WTC11 (cell line): ENCODE results near the gene VWC2. TPM values are rescaled to one million over a fixed set of nuclear protein-coding genes. Genes with fewer than 3 reads are reported as not detected.

Experiments used
- ATAC-seq: fragments of 200-7000 bp; cut with Tn5 transposase; 2 replicates; pipeline ENCODE4 v1.10.0; 2021; ENCODE audit warnings: mild to moderate bottlenecking, moderate library complexity
- CTCF ChIA-PET: fragments of 300-600 bp; sonication (Branson Sonifier 250); formaldehyde crosslinking; loops from one replicate; lab custom pipeline; 2021; ENCODE audit warnings: antibody characterized with exemption; lab: Charles Lee
- POLR2A ChIA-PET: fragments of 350-600 bp; sonication (Branson Sonifier 250); formaldehyde crosslinking; loops from one replicate; lab custom pipeline; 2021; ENCODE audit warnings: antibody characterized with exemption; lab: Charles Lee
- DNase-seq: peaks from one replicate; pipeline ENCODE4 v3.0.0; 2021; ENCODE audit warnings: low spot score
- H3K27ac Mint-ChIP-seq: 2 replicates; pipeline ENCODE4 v1.8.0; 2021; ENCODE audit warnings: mixed read lengths
- H3K27me3 Mint-ChIP-seq: 2 replicates; pipeline ENCODE4 v1.8.0; 2021; ENCODE audit warnings: low read depth, mild to moderate bottlenecking, moderate library complexity, mixed read lengths
- H3K36me3 Mint-ChIP-seq: 2 replicates; pipeline ENCODE4 v1.8.0; 2021; ENCODE audit warnings: mixed read lengths
- H3K4me1 Mint-ChIP-seq: 2 replicates; pipeline ENCODE4 v1.8.0; 2022; ENCODE audit warnings: mixed read lengths
- H3K4me3 Mint-ChIP-seq: 2 replicates; pipeline ENCODE4 v1.8.0; 2021; ENCODE audit warnings: mild to moderate bottlenecking, moderate library complexity, mixed read lengths
- H3K9me3 Mint-ChIP-seq: 2 replicates; pipeline ENCODE4 v1.8.0; 2021; ENCODE audit warnings: mixed read lengths
- ATF6 ChIP-seq: sonication (generic); formaldehyde crosslinking; IDR thresholded peaks from 2 replicates; pipeline ENCODE4 v1.8.1; 2023; ENCODE audit warnings: mild to moderate bottlenecking, missing genetic modification reagents
- CBFB ChIP-seq: sonication (generic); formaldehyde crosslinking; IDR thresholded peaks from 2 replicates; pipeline ENCODE4 v1.8.1; 2022; ENCODE audit warnings: mild to moderate bottlenecking, low read depth, missing genetic modification reagents
- CREB1 ChIP-seq: sonication (generic); formaldehyde crosslinking; IDR thresholded peaks from 2 replicates; pipeline ENCODE4 v1.8.0; 2023; ENCODE audit warnings: mild to moderate bottlenecking, missing genetic modification reagents
- EMX1 ChIP-seq: fragments of 250-450 bp; sonication (Bioruptor Pico); IDR thresholded peaks from 2 replicates; pipeline ENCODE4 v1.8.0; 2021; ENCODE audit warnings: mild to moderate bottlenecking
- MYBL2 ChIP-seq: sonication (generic); formaldehyde crosslinking; IDR thresholded peaks from 2 replicates; pipeline ENCODE4 v1.8.1; 2023; ENCODE audit warnings: mild to moderate bottlenecking, moderate library complexity, missing genetic modification reagents
- NFATC4 ChIP-seq: fragments of 250-450 bp; sonication (Bioruptor Pico); IDR thresholded peaks from 2 replicates; pipeline ENCODE4 v1.9.0; 2021; ENCODE audit warnings: mild to moderate bottlenecking
- NFE2L1 ChIP-seq: sonication (generic); formaldehyde crosslinking; IDR thresholded peaks from 2 replicates; pipeline ENCODE4 v1.8.1; 2023; ENCODE audit warnings: missing genetic modification reagents
- RORB ChIP-seq: fragments of 250-450 bp; sonication (Bioruptor Pico); IDR thresholded peaks from 2 replicates; pipeline ENCODE4 v1.9.0; 2021; ENCODE audit warnings: mild to moderate bottlenecking
- SOX15 ChIP-seq: fragments of 250-450 bp; sonication (Bioruptor Pico); IDR thresholded peaks from 2 replicates; pipeline ENCODE4 v1.9.0; 2021; ENCODE audit warnings: mild to moderate bottlenecking
- TEAD1 ChIP-seq: sonication (generic); formaldehyde crosslinking; IDR thresholded peaks from 2 replicates; pipeline ENCODE4 v1.8.0; 2022; ENCODE audit warnings: mild to moderate bottlenecking, missing genetic modification reagents
- TEAD4 ChIP-seq: sonication (generic); formaldehyde crosslinking; IDR thresholded peaks from 2 replicates; pipeline ENCODE4 v1.8.0; 2022; ENCODE audit warnings: mild to moderate bottlenecking, missing genetic modification reagents
- ZNF317 ChIP-seq: sonication (generic); formaldehyde crosslinking; IDR thresholded peaks from 2 replicates; pipeline ENCODE4 v1.8.1; 2023; ENCODE audit warnings: low read depth, mild to moderate bottlenecking, moderate library complexity, missing genetic modification reagents, borderline replicate concordance
- ZNF416 ChIP-seq: fragments of 250-450 bp; sonication (Bioruptor Pico); IDR thresholded peaks from 2 replicates; pipeline ENCODE4 v1.9.0; 2021; ENCODE audit warnings: mild to moderate bottlenecking, inconsistent platforms
- ZNF425 ChIP-seq: fragments of 250-450 bp; sonication (Bioruptor Pico); conservative IDR thresholded peaks from 2 replicates; pipeline ENCODE4 v1.9.0; 2021; ENCODE audit warnings: mild to moderate bottlenecking
- total RNA-seq: library from RNA; stranded (reverse); gene quantifications from 3 replicates; pipeline ENCODE4 v1.2.3, GENCODE V29; 2021
- TF ChIP-seq, protein P1 (sequence below): sonication (generic); formaldehyde crosslinking; IDR thresholded peaks from 2 replicates; pipeline ENCODE4 v1.8.0; 2022; ENCODE audit warnings: mild to moderate bottlenecking, missing genetic modification reagents
- TF ChIP-seq, protein P2 (sequence below): sonication (generic); formaldehyde crosslinking; IDR thresholded peaks from 2 replicates; pipeline ENCODE4 v1.8.1; 2022; ENCODE audit warnings: low read depth, missing genetic modification reagents, borderline replicate concordance
- TF ChIP-seq, protein P3 (sequence below): sonication (generic); formaldehyde crosslinking; IDR thresholded peaks from 2 replicates; pipeline ENCODE4 v1.8.1; 2023; ENCODE audit warnings: mild to moderate bottlenecking, missing genetic modification reagents, moderate library complexity
- TF ChIP-seq, protein P4 (sequence below): fragments of 250-450 bp; sonication (Bioruptor Pico); IDR thresholded peaks from 2 replicates; pipeline ENCODE4 v1.9.0; 2021; ENCODE audit warnings: mild to moderate bottlenecking

The VWC2 gene
- total RNA-seq, 1 experiment from 2014 or later, result 0.79 TPM

DNA sequence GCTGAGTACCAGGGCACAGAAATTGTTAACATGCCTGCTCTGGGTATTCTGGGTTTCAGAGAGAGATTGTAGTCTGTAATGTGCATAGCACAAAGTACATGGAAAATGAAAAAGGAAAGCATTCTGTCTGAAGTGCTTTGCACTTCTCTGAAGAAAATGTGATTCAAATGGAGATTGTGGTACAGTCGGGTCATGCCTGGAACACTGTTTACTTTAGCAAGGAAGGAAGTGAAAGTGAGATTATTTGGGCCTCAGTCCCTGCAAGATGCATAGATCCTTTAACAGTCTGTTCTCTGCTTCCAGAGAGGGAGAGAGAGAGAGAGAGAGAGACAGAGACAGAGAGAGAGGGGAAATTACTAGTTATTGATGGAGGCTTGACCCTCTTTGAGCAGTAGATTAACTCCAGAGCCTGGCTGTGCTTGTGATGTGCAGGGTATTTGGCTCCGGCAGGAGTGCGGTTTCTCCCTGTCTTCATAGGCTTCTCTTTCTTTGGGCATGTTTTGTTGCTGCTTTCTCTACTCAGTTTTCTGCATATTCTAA lies 5.4 kb downstream of the VWC2 start (continued):
- TF ChIP-seq ZNF425 (no peak), CBFB (CRISPR knock-in tag) (no peak)
- TF ChIP-seq, protein P1, sequence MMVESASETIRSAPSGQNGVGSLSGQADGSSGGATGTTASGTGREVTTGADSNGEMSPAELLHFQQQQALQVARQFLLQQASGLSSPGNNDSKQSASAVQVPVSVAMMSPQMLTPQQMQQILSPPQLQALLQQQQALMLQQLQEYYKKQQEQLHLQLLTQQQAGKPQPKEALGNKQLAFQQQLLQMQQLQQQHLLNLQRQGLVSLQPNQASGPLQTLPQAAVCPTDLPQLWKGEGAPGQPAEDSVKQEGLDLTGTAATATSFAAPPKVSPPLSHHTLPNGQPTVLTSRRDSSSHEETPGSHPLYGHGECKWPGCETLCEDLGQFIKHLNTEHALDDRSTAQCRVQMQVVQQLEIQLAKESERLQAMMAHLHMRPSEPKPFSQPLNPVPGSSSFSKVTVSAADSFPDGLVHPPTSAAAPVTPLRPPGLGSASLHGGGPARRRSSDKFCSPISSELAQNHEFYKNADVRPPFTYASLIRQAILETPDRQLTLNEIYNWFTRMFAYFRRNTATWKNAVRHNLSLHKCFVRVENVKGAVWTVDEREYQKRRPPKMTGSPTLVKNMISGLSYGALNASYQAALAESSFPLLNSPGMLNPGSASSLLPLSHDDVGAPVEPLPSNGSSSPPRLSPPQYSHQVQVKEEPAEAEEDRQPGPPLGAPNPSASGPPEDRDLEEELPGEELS (CRISPR knock-in tag), result no peak
- TF ChIP-seq, protein P2, sequence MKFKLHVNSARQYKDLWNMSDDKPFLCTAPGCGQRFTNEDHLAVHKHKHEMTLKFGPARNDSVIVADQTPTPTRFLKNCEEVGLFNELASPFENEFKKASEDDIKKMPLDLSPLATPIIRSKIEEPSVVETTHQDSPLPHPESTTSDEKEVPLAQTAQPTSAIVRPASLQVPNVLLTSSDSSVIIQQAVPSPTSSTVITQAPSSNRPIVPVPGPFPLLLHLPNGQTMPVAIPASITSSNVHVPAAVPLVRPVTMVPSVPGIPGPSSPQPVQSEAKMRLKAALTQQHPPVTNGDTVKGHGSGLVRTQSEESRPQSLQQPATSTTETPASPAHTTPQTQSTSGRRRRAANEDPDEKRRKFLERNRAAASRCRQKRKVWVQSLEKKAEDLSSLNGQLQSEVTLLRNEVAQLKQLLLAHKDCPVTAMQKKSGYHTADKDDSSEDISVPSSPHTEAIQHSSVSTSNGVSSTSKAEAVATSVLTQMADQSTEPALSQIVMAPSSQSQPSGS, result no peak

DNA sequence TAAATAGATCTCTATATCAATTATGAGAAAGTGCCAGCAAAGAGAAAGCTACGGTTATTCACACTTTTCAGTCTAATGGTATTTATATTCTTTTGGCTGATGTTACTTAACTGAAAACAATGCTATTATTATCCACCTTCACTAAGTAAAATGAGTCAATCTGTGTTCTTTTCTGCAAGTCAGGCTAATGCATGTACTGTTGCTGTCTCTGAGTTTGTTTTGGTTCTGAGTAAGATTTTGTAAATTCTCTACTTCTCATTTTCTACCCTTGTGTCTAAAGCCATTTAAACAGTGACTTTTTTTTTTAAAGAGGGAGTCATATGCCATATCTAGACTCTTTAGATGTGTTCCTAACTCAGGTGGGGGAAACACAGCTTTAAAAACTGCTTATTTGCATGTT lies 7.5 kb downstream of the VWC2 start:
- H3K4me1 Mint-ChIP-seq, result peaks cover 16% of the 10 kb centered on the region
- CTCF ChIA-PET, result no interaction called here
- peaks cover 18% of the 10 kb centered on the region for H3K27me3 Mint-ChIP-seq
- POLR2A ChIA-PET, result no interaction called here
- no peak overlapping the region for H3K4me3 Mint-ChIP-seq
- no peak overlapping the region for H3K27ac Mint-ChIP-seq
- TF ChIP-seq, protein P2, result no peak
- TF ChIP-seq TEAD4 (CRISPR knock-in tag) (no peak), CREB1 (CRISPR knock-in tag) (no peak), MYBL2 (no peak), RORB (CRISPR knock-in tag) (no peak), SOX15 (CRISPR knock-in tag) (no peak), ZNF416 (CRISPR knock-in tag) (no peak), NFE2L1 (CRISPR knock-in tag) (no peak)
- TF ChIP-seq, protein P3, sequence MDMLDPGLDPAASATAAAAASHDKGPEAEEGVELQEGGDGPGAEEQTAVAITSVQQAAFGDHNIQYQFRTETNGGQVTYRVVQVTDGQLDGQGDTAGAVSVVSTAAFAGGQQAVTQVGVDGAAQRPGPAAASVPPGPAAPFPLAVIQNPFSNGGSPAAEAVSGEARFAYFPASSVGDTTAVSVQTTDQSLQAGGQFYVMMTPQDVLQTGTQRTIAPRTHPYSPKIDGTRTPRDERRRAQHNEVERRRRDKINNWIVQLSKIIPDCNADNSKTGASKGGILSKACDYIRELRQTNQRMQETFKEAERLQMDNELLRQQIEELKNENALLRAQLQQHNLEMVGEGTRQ (CRISPR knock-in tag), result no peak
- DNase-seq, result no peak
- peaks cover 6% of the 10 kb centered on the region; the same call in 1 of the 2 replicates for H3K36me3 Mint-ChIP-seq
- H3K9me3 Mint-ChIP-seq, result peaks cover 18% of the 10 kb centered on the region
- no peak for ATAC-seq

DNA sequence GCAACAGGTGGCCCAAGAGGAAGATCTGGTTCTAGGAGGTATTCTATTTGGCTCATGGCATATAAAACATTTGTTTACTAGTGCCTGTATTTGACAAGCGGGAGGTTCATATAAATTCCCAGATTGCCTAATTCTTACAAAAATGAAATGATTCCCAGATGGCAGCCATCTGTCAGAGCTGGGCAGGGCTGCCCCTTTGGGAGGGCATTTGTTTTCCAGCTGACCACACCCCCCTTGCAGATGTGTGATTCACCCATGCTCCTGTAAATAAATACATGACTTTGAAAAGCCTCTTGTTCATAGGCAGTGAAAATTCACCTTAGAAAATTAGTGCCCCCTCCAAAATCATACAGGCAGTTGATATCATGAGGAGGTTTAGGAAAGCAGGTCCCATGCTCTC lies 8.6 kb downstream of the VWC2 start:
- ChIA-PET POLR2A (no interaction called here), CTCF (no interaction called here)
- no peak for ATAC-seq
- Mint-ChIP-seq H3K4me3 (no peak overlapping the region), H3K27me3 (peaks cover 8% of the 10 kb centered on the region), H3K36me3 (peaks cover 16% of the 10 kb centered on the region; the same call in 1 of the 2 replicates), H3K9me3 (peaks cover 28% of the 10 kb centered on the region), H3K27ac (no peak overlapping the region), H3K4me1 (peaks cover 12% of the 10 kb centered on the region)
- DNase-seq, result no peak
- TF ChIP-seq SOX15 (CRISPR knock-in tag), result no peak
- no peak for TF ChIP-seq EMX1 (CRISPR knock-in tag)
- TF ChIP-seq, protein P4, sequence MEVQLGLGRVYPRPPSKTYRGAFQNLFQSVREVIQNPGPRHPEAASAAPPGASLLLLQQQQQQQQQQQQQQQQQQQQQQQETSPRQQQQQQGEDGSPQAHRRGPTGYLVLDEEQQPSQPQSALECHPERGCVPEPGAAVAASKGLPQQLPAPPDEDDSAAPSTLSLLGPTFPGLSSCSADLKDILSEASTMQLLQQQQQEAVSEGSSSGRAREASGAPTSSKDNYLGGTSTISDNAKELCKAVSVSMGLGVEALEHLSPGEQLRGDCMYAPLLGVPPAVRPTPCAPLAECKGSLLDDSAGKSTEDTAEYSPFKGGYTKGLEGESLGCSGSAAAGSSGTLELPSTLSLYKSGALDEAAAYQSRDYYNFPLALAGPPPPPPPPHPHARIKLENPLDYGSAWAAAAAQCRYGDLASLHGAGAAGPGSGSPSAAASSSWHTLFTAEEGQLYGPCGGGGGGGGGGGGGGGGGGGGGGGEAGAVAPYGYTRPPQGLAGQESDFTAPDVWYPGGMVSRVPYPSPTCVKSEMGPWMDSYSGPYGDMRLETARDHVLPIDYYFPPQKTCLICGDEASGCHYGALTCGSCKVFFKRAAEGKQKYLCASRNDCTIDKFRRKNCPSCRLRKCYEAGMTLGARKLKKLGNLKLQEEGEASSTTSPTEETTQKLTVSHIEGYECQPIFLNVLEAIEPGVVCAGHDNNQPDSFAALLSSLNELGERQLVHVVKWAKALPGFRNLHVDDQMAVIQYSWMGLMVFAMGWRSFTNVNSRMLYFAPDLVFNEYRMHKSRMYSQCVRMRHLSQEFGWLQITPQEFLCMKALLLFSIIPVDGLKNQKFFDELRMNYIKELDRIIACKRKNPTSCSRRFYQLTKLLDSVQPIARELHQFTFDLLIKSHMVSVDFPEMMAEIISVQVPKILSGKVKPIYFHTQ (CRISPR knock-in tag), result no peak
- TF ChIP-seq ZNF317, result no peak
- no peak for TF ChIP-seq NFATC4 (CRISPR knock-in tag)
- TF ChIP-seq, protein P1 (CRISPR knock-in tag), result no peak
- TF ChIP-seq ATF6, result no peak
- TF ChIP-seq NFE2L1 (CRISPR knock-in tag), result no peak
- no peak for TF ChIP-seq TEAD1 (CRISPR knock-in tag)
